ENCODE results near the gene CACHD1. TPM values are rescaled to one million over a fixed set of nuclear protein-coding genes. Genes with fewer than 3 reads are reported as not detected.

The CACHD1 gene
- total RNA-seq, 4 donors from 2014 or later: 6.9 to 14.7 (median 11.6) TPM

GRCh38 chr1:64691626-64692025, 221.7 kb downstream of the CACHD1 start:
- no peak overlapping the region for H3K27ac ChIP-seq
- no peaks in the 10 kb centered on the region for H3K27me3 ChIP-seq
- TF ChIP-seq CTCF (IDR thresholded peaks at IDR 0.05): no peak
- TF ChIP-seq EP300 (IDR thresholded peaks at IDR 0.05): no peak
- no peak for TF ChIP-seq POLR2AphosphoS5 (IDR thresholded peaks at IDR 0.05)
- no peak for TF ChIP-seq POLR2A (IDR thresholded peaks at IDR 0.05)

DNA sequence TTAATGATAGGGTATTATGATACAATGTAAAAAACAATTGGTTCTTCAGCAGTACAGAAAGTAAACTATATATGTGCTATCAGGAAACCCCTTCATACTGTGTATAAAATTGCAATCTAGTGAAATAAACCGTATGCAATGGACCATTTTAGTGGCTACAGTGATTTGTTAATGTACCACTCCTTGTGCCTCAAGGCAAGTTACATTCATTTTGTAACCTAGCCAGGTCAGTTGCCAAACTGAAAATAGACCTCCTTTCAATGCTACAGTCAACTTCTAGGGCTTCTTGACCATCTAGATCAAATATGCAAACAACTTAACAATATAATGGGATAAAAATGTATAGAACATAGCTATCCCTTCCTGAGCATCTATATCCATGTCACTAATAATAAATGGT, 223.0 kb downstream of the CACHD1 start:
- TF ChIP-seq CTCF (IDR thresholded peaks at IDR 0.05) (no peak), POLR2AphosphoS5 (IDR thresholded peaks at IDR 0.05) (no peak), POLR2A (IDR thresholded peaks at IDR 0.05) (no peak), EP300 (IDR thresholded peaks at IDR 0.05) (no peak)
- Histone ChIP-seq H3K4me1 (no peaks in the 10 kb centered on the region), H3K9me3 (no peaks in the 10 kb centered on the region), H3K27ac (no peak overlapping the region), H3K36me3 (peaks cover 10% of the 10 kb centered on the region), H3K4me3 (no peak overlapping the region), H3K27me3 (no peaks in the 10 kb centered on the region)
- no peak for DNase-seq (ENCODE audit: low spot score in 2 of 2)
- WGBS: 0% methylated on average over 1 of the region's 1 CpG

More at GRCh38 chr1:64691626-64692025, 221.7 kb downstream of the CACHD1 start:
- Histone ChIP-seq H3K9me3 (no peaks in the 10 kb centered on the region), H3K36me3 (peaks cover 10% of the 10 kb centered on the region), H3K4me3 (no peak overlapping the region), H3K4me1 (peaks cover 2% of the 10 kb centered on the region)
- WGBS: 67% methylated on average over 7 of the region's 7 CpGs
- no peak for DNase-seq (ENCODE audit: low spot score in 2 of 2)

DNA sequence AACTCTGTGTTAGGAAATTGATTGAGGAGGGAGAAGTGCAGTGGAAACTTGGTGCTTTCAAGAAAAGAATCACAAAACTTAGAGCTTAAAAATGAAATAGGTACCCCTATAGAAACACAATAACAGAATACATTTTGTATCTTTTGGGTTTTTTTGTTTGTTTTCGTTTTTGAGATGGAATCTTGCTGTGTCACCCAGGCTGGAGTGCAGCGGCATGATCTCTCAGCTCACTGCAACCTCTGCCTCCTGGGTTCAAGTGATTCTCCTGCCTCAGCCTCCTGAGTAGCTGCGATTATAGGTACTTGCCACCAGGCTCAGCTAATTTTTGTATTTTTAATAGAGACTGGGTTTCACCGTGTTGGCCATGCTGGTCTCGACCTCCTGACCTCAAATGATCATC, 223.5 kb downstream of the CACHD1 start:
- Histone ChIP-seq H3K27me3 (no peaks in the 10 kb centered on the region), H3K4me1 (no peaks in the 10 kb centered on the region), H3K4me3 (no peak overlapping the region), H3K36me3 (peaks cover 10% of the 10 kb centered on the region), H3K27ac (no peak overlapping the region), H3K9me3 (no peaks in the 10 kb centered on the region)
- WGBS: 89% methylated on average over 5 of the region's 5 CpGs
- TF ChIP-seq POLR2AphosphoS5 (IDR thresholded peaks at IDR 0.05): no peak
- TF ChIP-seq EP300 (IDR thresholded peaks at IDR 0.05): no peak
- TF ChIP-seq CTCF (IDR thresholded peaks at IDR 0.05): no peak
- TF ChIP-seq POLR2A (IDR thresholded peaks at IDR 0.05): no peak
- DNase-seq (ENCODE audit: low spot score in 2 of 2): no peak

GRCh38 chr1:64696879-64697278, 226.9 kb downstream of the CACHD1 start:
- no peaks in the 10 kb centered on the region for H3K4me1 ChIP-seq
- no peaks in the 10 kb centered on the region for H3K9me3 ChIP-seq
- 95% methylated on average over 3 of the region's 3 CpGs for WGBS
- no peak overlapping the region for H3K27ac ChIP-seq
- H3K4me3 ChIP-seq: no peak overlapping the region
- peaks cover 2% of the 10 kb centered on the region for H3K36me3 ChIP-seq
- H3K27me3 ChIP-seq: no peaks in the 10 kb centered on the region
- TF ChIP-seq POLR2A (IDR thresholded peaks at IDR 0.05): no peak
- no peak for TF ChIP-seq EP300 (IDR thresholded peaks at IDR 0.05)
- no peak for TF ChIP-seq CTCF (IDR thresholded peaks at IDR 0.05)
- no peak for TF ChIP-seq POLR2AphosphoS5 (IDR thresholded peaks at IDR 0.05)
- no peak for DNase-seq (ENCODE audit: low spot score in 2 of 2)

DNA sequence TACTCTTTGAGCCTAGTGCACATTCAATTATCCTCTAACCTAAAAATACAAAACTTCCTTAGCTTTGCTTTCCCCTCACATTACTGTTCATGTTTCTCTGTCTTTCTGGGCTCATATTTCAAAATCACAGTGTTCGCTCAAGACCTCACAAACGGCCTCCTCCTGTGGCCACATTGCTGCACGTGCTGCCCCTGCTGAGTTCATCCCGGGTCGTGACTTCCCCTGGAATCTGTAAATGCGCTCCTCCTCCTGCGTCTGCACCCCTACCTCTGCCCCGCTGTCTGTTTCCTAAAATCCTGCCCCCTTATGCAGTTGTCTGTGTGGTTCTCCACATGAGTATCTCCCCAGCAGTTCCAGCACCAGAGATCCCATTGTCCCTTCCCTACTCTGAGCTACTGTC, 229.4 kb downstream of the CACHD1 start:
- Histone ChIP-seq H3K4me3 (no peak overlapping the region), H3K27me3 (no peaks in the 10 kb centered on the region), H3K9me3 (no peaks in the 10 kb centered on the region), H3K27ac (no peak overlapping the region), H3K4me1 (no peaks in the 10 kb centered on the region), H3K36me3 (no peaks in the 10 kb centered on the region)
- TF ChIP-seq EP300 (IDR thresholded peaks at IDR 0.05) (no peak), POLR2A (IDR thresholded peaks at IDR 0.05) (no peak), CTCF (IDR thresholded peaks at IDR 0.05) (no peak), POLR2AphosphoS5 (IDR thresholded peaks at IDR 0.05) (no peak)
- DNase-seq (ENCODE audit: low spot score in 2 of 2): no peak
- WGBS: 74% methylated on average over 8 of the region's 8 CpGs
